ENCODE data around the gene TGFB3. TPM values are rescaled to one million over a fixed set of nuclear protein-coding genes. Genes with fewer than 3 reads are reported as not detected.

The TGFB3 gene
- total RNA-seq, 1 experiment from 2014 or later, result 1.7 TPM

- no peak for TF ChIP-seq PRDM15 (CRISPR knock-in tag; IDR thresholded peaks at IDR 0.05)
- no peak for TF ChIP-seq CTCF (IDR thresholded peaks at IDR 0.05)
- no peak for TF ChIP-seq HMGA2 (CRISPR knock-in tag; IDR thresholded peaks at IDR 0.05)
- no peak for TF ChIP-seq ZNF532 (CRISPR knock-in tag; IDR thresholded peaks at IDR 0.05; ENCODE audit: borderline replicate concordance)
- no peak for TF ChIP-seq HMGXB4 (CRISPR knock-in tag; IDR thresholded peaks at IDR 0.05)
- TF ChIP-seq ZNF671 (CRISPR knock-in tag; IDR thresholded peaks at IDR 0.05), result no peak
- no peak for TF ChIP-seq GRHL2 (CRISPR knock-in tag; IDR thresholded peaks at IDR 0.05; ENCODE audit: insufficient replicate concordance, severe bottlenecking)
- TF ChIP-seq MYBL2 (CRISPR knock-in tag; IDR thresholded peaks at IDR 0.05), result no peak
Measured at GRCh38 chr14:76007852-76008251, 26.1 kb upstream of the TGFB3 start (continued).

- Mint-ChIP-seq H3K4me3 (no peak overlapping the region), H3K27me3 (ENCODE audit: low read depth) (no peaks in the 10 kb centered on the region), H3K36me3 (peaks cover 35% of the 10 kb centered on the region), H3K9me3 (peaks cover 21% of the 10 kb centered on the region), H3K4me1 (peaks cover 10% of the 10 kb centered on the region), H3K27ac (no peak overlapping the region; the same call in 1 of the 2 replicates)
- ATAC-seq (no peak), DNase-seq (ENCODE audit: low spot score) (no peak)
- ChIA-PET CTCF (interaction anchor here (0.6 kb wide), 1 partner anchor 536 kb away, joined by 4 read pairs; no protein-coding TSS in a partner anchor), POLR2A (interaction anchor here (0.7 kb wide), 1 partner anchor 282 kb away, joined by 6 read pairs; no protein-coding TSS in a partner anchor)
- no peak for TF ChIP-seq TEAD4 (CRISPR knock-in tag; IDR thresholded peaks at IDR 0.05)
- TF ChIP-seq AR (CRISPR knock-in tag; IDR thresholded peaks at IDR 0.05), result no peak
- TF ChIP-seq ZNF138 (CRISPR knock-in tag; conservative IDR thresholded peaks at IDR 0.05), result no peak
- no peak for TF ChIP-seq ERG (CRISPR knock-in tag; IDR thresholded peaks at IDR 0.05)
- no peak for TF ChIP-seq GRHL2 (CRISPR knock-in tag; IDR thresholded peaks at IDR 0.05; ENCODE audit: insufficient replicate concordance, severe bottlenecking)
- no peak for TF ChIP-seq GABPB1 (CRISPR knock-in tag; IDR thresholded peaks at IDR 0.05)
- no peak for TF ChIP-seq CTCF (IDR thresholded peaks at IDR 0.05)
- TF ChIP-seq SOX15 (CRISPR knock-in tag; IDR thresholded peaks at IDR 0.05), result no peak
- no peak for TF ChIP-seq NFYB (CRISPR knock-in tag; conservative IDR thresholded peaks at IDR 0.05; ENCODE audit: low read depth)
- no peak for TF ChIP-seq ATF1 (CRISPR knock-in tag; IDR thresholded peaks at IDR 0.05)
- TF ChIP-seq CREM (CRISPR knock-in tag; IDR thresholded peaks at IDR 0.05), result no peak
- no peak for TF ChIP-seq ZNF317 (CRISPR knock-in tag; IDR thresholded peaks at IDR 0.05; ENCODE audit: borderline replicate concordance, low read depth)
Measured at GRCh38 chr14:76007379-76007778, 25.6 kb upstream of the TGFB3 start.

All from WTC11 (cell line).